ENCODE data around the gene LNPEP. TPM values are rescaled to one million over a fixed set of nuclear protein-coding genes. Genes with fewer than 3 reads are reported as not detected.

Gene LNPEP
- total RNA-seq, 4 donors from 2014 or later: 28.9 to 64.4 (median 38.5) TPM

GRCh38 chr5:97071993-97072392 is 136.1 kb downstream of the LNPEP start:
- Histone ChIP-seq H3K9me3 (no peaks in the 10 kb centered on the region), H3K4me3 (no peak overlapping the region), H3K27me3 (no peaks in the 10 kb centered on the region), H3K36me3 (no peaks in the 10 kb centered on the region), H3K27ac (no peak overlapping the region), H3K4me1 (no peaks in the 10 kb centered on the region)
- TF ChIP-seq CTCF (IDR thresholded peaks at IDR 0.05) (no peak), POLR2A (IDR thresholded peaks at IDR 0.05) (no peak)
- DNase-seq: no peak

DNA sequence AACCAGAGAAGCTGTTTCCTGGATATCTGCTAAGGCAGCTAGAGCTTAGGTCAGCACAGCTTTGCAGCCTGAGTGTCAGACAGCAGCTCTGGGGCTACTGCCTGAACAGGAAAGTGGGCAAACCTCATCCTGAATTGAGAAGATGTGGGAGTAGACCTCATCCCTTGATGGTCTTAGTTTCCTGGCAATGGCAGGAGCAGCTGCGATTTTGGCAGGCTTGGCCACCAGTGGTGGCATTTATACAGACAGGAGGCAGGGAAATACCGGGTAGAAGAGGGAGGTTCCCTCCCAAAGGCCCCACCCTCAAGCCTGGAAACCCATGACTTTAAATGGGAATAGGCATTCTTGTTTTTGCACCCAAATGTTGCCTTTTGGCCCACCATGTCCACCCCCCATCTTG is 136.8 kb downstream of the LNPEP start:
- H3K27ac ChIP-seq: no peak overlapping the region
- H3K27me3 ChIP-seq: no peaks in the 10 kb centered on the region
- TF ChIP-seq POLR2A (IDR thresholded peaks at IDR 0.05) (no peak), CTCF (IDR thresholded peaks at IDR 0.05) (no peak)
- no peaks in the 10 kb centered on the region for H3K36me3 ChIP-seq
- no peak for DNase-seq
- no peak overlapping the region for H3K4me3 ChIP-seq
- no peaks in the 10 kb centered on the region for H3K9me3 ChIP-seq
- H3K4me1 ChIP-seq: no peaks in the 10 kb centered on the region

GRCh38 chr5:97073420-97073819 is 137.5 kb downstream of the LNPEP start:
- DNase-seq: no peak
- H3K27ac ChIP-seq: no peak overlapping the region
- H3K36me3 ChIP-seq: no peaks in the 10 kb centered on the region
- no peaks in the 10 kb centered on the region for H3K4me1 ChIP-seq
- no peaks in the 10 kb centered on the region for H3K27me3 ChIP-seq
- no peak overlapping the region for H3K4me3 ChIP-seq
- H3K9me3 ChIP-seq: no peaks in the 10 kb centered on the region
- no peak for TF ChIP-seq POLR2A (IDR thresholded peaks at IDR 0.05)
- TF ChIP-seq CTCF (IDR thresholded peaks at IDR 0.05): no peak

- DNase-seq: no peak
- no peaks in the 10 kb centered on the region for H3K4me1 ChIP-seq
- H3K27ac ChIP-seq: no peak overlapping the region
- TF ChIP-seq CTCF (IDR thresholded peaks at IDR 0.05) (no peak), POLR2A (IDR thresholded peaks at IDR 0.05) (no peak)
- H3K4me3 ChIP-seq: no peak overlapping the region
- no peaks in the 10 kb centered on the region for H3K36me3 ChIP-seq
- H3K9me3 ChIP-seq: no peaks in the 10 kb centered on the region
- no peaks in the 10 kb centered on the region for H3K27me3 ChIP-seq
Observed at GRCh38 chr5:97074859-97075489, 139.1 kb downstream of the LNPEP start.

DNA sequence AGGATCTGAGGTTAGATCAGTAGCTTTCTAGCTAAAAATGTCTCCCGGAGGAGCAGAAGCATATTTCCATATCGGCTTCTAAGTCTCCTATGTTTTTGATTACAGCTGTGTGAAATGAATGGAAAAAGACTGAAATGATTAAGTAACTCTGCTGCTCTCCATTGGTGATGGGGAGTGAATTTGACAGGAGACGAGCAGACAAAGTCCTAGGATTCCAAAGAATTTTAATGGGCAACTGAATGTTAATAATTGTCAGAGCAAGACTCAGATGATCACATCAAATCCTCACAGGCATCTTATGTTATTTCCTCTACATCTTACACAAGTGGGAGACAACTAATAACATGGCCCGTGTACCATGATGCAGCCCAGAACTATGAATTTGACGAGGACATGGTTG is 139.8 kb downstream of the LNPEP start:
- no peak for DNase-seq
- no peaks in the 10 kb centered on the region for H3K27me3 ChIP-seq
- H3K4me3 ChIP-seq: no peak overlapping the region
- no peak for TF ChIP-seq POLR2A (IDR thresholded peaks at IDR 0.05)
- TF ChIP-seq CTCF (IDR thresholded peaks at IDR 0.05): no peak
- no peaks in the 10 kb centered on the region for H3K9me3 ChIP-seq
- no peaks in the 10 kb centered on the region for H3K4me1 ChIP-seq
- H3K36me3 ChIP-seq: no peaks in the 10 kb centered on the region
- no peak overlapping the region for H3K27ac ChIP-seq

GRCh38 chr5:97076098-97076497 is 140.2 kb downstream of the LNPEP start:
- Histone ChIP-seq H3K27me3 (no peaks in the 10 kb centered on the region), H3K9me3 (no peaks in the 10 kb centered on the region), H3K4me1 (no peaks in the 10 kb centered on the region), H3K4me3 (no peak overlapping the region), H3K27ac (no peak overlapping the region), H3K36me3 (no peaks in the 10 kb centered on the region)
- TF ChIP-seq POLR2A (IDR thresholded peaks at IDR 0.05) (no peak), CTCF (IDR thresholded peaks at IDR 0.05) (no peak)
- DNase-seq: no peak

Measured in Peyer's patch (tissue), 4 donors.